Measurements from ENCODE around the gene VAT1L.
A peak's percentile ranks its signal among the peaks of the same experiment; 100 is the strongest.
"Not testable (repeated sequence)": the region's sequence is repeated elsewhere in the genome, so short reads cannot be mapped to it uniquely, and the experiment has no call there.

VAT1L gene

DNA sequence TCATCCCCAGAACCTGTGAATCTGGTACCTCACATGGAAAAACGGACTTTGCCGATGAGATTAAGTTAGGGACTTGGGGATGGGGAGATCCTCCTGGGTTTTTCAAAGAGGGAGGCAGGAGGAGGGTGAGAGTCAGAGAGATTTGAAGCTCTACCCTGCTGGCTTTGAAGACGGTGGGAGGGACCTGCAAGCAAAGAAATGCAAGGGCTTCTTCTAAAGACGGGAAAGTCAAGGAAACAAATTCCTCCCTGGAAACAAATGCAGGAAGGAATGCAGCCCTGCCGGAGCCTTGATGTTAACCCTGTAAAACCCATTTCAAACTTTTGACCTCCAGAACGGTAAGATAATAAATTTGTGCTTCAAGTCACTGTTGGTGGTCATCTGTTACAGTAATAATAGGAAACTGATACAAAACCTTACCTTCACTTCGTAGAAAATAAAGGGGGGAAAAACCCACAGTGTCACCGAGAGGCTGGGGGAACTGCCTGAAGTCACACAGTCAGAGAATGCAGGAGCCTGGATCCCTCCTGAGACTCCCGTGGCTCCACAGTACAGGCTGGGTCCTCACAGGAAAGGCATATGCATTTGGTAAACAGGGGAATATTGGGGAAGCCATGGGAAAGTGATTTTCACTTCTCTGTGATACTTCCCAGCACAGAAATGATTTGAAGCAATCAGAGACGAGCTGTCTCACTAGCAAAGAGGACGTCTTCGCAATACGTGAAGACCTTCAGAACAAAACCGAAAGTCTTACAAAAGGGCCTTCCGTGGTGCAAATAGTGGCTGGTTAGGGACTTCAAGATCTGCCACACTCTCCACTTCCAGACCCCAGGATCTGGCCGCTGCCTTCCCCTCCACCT lies 175.1 kb downstream of the VAT1L start:
- DNase-seq = no peak

DNA sequence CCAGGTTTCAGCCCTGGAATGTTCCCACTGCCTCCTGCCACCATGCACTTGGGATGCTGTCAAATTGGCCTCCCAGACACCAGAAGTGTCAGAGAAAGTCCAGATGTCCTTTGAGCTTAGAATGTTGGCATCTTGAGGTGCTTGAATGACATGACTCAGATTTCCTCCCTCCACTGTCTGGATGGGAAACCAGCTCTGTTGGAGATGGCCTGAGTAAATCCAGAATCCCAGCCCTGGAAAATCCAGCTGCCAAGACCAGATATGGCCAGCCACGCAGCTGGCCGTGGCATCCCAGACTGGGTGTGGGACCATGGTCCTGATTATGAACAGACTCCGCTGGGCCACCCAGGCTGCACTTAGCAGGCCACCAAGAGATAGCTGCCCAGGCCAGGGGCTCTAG lies 177.0 kb downstream of the VAT1L start:
- no peak for DNase-seq

DNA sequence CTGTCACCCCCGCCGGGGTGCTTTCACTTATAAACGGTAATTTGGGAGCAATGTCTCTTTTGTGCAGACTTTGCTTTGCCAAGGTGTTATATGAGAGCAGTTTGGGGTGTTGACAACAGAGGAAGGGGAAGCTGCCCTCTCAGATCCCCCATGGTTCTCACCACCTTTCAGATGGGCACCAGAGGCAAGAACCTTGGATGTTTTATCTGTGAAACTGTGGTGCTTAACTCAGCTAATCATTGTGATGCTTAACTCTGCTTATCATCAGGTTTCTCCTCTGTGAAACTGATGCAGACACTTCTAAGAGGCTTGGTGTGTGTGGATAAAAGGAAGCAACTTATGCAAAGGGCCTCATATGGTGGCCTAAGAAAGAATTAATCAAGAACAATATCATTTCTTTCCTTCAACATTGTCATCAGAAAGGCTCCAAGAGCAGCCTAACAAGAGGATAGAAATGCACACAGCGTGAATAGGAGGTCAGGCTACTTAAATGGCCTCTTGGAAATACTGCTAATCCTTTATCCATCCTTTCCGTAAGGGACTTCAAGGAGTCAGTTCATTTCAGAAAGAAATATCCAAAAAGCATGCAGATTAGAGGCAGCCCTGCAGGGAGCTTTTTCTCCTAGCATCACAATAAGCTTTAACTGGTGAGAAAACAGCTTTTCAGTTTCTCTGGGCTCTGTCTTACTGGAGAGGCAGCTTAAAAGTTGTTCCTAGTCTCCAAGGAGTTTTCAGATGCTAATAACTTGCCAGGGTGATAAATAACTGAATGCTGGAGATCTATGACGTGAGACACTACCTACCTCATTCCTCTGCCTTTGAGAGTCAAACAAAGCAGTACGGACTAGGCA lies 178.9 kb downstream of the VAT1L start:
- no peak for DNase-seq

- DNase-seq = no peak
Observed at GRCh38 chr16:77969861-77970260, 181.5 kb downstream of the VAT1L start.

- DNase-seq = no peak
Observed at GRCh38 chr16:77970371-77970770, 182.0 kb downstream of the VAT1L start.

DNA sequence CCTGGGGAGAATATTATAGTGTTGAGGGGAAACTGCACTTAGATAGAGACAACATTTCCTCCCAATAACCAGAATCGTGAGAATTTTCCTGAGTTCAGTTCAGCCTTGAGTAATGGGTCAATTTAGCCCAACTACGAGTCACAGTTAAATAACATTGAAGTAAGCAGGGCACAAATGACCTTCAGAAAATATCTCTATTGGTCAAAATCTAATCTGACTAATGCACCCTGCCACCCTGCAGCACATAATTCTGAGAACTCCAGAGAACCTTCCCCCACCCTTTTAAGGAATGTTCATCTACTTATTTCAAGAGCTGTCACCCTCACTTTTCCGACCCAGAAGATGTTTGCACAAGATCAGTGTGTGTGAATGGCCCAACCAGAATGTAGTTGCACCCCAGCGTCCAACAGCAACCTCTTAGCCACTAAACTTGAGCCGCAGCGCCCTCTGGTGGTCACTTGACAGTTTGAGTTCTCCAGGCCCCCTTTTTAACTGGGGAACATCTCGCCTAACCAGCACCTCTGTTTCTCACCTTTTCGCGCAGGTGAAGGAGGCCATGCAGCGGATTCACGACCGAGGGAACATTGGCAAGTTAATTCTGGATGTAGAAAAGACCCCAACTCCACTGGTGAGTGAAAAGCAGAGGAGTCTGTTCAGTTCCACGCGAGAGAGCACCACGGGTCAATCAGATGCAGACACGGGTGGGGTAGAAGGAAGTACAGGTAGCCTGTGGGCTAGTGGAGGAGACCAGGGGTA lies 183.1 kb downstream of the VAT1L start:
- DNase-seq = peak; percentile 80

DNA sequence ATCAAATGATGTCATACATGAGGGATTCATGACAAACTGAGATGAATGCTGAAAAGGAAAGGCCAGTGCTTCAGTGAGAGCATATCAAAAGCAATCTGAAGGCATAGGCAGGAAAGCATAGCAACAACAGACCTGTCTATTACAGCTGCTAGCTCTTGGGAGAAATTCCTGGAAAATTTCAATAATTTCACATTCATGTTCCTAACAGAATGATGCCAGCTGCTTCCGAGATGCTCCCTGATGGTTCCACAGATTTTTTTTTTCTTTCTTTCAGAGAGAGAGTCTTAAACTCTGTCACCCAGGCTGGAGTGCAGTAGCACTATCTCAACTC lies 183.7 kb downstream of the VAT1L start:
- DNase-seq = no peak

DNA sequence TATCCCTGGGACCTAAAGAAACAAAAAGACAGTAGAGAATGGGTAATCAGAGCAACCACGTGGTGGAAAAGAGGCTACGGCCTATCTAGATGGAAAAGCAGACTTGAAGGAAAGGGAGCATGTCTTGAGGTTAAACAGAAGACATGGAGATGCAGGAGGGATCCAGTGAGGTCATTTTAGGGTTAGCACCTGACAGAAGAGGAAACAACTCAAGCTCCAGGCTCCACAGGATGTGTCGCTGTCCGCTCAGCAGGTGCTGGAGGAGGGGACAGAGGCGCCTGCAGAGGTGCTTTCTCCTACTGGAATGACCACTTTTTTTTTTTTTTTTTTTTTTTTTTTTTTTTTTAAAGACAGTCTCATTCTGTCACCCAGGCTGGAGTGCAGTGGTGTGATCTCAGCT lies 186.5 kb downstream of the VAT1L start:
- DNase-seq = no peak

DNA sequence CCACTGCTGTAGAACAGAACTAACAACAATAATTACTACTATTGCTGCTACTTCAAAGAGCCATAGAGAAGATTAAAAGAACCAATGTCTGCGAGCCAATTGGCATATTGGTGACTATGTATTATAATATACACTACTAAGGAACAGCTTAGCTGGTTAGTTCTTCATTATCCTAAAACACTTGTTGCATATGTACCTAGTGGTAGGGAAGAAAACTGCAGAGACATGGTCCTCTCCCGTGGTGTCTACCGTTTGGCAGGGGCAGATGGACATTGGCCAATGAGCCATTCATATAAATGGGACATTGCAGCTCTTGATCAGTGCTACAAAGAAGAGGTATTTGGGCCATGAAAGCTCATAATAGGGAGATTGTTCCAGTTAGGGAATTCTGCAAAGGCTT lies 187.6 kb downstream of the VAT1L start:
- DNase-seq = no peak

DNA sequence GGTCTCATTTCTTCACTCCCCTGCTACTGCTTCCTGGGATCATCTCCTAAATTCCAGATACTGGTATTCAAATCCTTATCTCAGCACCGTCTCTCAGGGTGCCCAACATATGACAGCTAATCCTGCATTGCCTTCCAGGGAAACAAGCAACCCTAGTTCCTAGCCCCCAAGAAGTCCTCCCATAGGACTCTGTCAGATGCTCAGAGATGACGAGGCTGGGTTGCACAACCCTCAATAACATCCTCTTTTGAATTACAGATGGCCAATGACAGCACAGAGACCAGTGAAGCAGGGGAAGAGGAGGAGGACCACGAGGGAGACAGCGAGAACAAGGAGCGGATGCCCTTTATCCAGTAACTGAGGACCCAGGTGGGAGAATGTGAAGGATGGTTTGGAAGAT lies 189.0 kb downstream of the VAT1L start:
- no peak for DNase-seq

GRCh38 chr16:77985111-77985510 lies 196.7 kb downstream of the VAT1L start:
- no peak for DNase-seq

DNA sequence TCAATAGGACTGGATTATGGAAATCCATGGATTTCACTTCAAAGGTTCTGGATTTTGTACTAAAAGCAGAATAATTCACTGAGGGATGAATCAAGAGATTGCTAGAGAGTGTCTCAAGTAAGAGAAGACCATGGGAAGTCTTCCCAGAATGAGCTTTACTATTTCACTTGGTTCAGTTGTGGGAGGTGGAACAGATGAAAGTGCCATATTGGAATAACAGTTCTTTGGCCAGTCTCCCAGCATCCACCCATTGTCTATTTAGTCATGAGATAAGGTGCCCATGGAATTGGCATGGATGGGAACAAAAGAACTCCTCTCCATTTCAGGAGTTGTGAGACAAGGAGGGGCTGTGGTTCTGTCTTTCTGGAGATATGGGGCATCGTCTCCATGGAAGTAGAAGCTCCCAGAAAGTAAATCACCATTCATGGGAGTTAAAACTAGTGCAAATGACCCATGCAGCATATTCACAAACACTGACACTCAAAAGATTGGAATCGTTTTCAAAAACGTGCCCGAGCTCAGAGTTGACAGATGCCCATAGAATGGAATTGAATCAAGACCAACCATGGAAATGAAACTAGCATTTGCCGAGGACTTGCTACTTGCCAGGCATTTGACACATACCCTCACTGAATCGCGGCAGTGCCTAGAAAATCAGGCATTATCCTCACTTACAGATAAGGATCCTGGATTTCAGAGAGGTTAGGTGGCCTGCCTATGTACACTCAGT lies 197.8 kb downstream of the VAT1L start:
- no peak for DNase-seq

DNA sequence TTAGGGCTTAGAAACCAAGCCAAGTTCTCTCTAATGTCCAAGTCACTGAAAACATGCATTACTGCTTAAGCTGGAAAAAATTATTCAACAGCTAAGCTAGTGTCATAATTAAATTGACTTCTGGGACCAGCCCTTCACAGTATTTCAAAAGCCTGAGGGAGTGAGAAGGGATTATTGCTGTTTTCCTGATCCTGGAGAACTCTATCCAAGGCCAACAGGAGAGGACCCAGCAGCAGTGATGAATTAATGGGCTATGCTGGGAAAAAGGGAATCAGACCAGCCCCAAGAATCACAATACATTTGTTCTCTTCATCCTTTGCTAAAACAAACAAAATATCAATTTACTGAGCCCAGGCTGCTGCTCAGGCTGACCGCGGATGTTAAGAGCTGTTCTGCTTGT lies 199.4 kb downstream of the VAT1L start:
- DNase-seq = no peak

DNA sequence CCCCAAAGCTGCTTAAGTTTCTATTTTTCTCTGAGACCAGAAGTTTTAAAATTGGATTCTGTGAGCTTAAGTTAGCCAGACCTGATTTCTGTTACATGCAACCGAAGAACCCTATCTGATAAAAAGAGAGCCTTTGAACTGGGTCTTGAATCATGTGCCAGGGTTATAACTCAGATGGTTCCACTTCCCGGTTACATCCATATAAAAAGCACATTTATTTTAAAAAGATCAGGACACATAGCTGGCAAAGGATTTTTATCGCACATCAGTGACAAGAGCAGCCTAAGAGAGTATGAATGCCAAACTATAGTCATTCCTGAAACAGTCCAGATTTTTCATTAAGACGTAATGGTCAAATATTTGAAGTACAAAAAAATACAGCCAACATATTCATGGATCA lies 201.5 kb downstream of the VAT1L start:
- DNase-seq = no peak

GRCh38 chr16:77991701-77992100 lies 203.3 kb downstream of the VAT1L start:
- no peak for DNase-seq

DNA sequence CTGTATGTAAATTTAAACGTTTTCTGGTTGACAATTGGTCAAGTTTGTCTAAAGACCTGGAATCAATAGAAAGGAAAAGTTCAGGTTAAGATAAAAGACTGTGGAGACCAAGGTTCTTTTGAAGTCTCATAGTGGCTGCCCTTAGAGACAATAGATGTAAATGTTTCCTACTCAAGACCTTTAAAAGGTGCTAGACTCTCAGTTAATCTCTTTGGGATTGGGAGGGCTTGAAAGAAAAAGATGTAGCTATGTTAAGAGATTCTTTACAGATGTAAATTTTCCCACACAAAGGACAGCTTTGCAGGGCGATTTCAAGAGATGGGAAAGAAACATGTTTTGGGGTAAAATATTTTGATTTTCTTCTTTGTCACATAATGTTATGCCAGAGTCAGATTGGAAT lies 204.0 kb downstream of the VAT1L start:
- not testable (repeated sequence) for DNase-seq

- DNase-seq = no peak
Observed at GRCh38 chr16:77993111-77993985, 205.0 kb downstream of the VAT1L start.

DNA sequence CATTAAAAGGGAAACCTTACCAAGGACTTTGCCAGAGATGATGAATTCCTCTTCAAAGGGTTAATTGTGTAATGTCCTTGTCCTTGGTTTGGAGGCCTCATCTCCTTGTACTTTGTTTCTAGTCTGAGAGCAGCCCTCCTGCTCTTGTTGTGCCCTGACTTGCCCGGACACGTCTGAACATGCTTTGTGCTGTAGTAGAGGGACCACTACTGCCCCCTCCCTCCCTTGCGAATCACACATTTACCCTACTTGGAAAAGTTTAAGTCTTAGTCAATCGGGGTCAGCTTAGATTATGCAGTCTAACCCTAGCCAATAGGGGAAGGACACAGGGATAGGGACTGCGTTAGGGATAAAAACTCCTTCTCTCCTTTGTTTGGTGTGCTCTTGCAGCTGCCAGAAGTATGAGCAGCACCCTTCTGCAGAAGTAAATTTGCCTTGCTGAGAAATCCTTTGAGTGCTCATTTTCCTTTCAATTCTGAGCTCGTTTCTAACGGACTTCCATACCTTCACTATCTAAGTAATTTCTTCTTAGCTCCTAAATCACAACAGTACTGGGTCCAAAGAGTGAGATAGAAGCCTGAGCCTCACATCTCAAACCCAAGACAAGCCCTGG lies 207.6 kb downstream of the VAT1L start:
- no peak for DNase-seq

DNA sequence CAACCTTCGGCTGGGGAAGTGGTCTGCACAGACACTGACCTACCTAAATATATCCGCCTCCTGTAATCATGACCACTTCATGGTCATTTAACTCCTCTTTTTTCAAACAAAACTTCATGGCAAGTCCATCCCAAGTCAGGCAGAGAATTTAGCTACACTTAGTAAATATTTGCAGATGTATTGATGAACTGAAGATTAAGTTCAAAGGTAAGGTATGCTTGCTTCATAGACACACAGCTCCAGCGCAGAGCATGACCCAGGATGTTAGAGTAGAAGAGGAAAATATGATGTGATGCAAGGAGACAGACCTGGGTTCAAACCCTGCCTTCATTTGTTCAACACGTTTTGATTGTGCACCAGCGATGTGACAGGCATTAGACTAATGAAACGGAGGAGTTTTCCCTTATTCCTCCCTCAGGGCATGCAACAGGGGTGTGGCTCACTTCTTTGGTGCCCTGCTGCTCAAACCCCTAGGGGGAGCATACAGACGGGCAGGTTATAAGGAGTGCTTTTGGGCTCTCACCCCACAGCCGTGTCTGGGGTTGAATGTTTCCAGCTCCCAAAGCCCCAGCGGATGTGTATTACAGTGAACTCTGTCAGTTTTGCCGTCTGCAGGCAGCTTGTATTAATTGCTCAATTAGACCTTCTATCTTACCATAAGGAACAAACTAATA lies 210.1 kb downstream of the VAT1L start:
- DNase-seq = no peak

- DNase-seq = no peak
Observed at GRCh38 chr16:78001451-78002025, 213.2 kb downstream of the VAT1L start.
